ENCODE results near the gene TLCD4. TPM values are rescaled to one million over a fixed set of nuclear protein-coding genes. Genes with fewer than 3 reads are reported as not detected.

TLCD4 gene
- total and polyA plus RNA-seq, 2 of the 13 experiments (the other 11 are each of a cell fraction or from before 2014, with no cell fraction given), result 4.7 to 14.5 TPM

DNA sequence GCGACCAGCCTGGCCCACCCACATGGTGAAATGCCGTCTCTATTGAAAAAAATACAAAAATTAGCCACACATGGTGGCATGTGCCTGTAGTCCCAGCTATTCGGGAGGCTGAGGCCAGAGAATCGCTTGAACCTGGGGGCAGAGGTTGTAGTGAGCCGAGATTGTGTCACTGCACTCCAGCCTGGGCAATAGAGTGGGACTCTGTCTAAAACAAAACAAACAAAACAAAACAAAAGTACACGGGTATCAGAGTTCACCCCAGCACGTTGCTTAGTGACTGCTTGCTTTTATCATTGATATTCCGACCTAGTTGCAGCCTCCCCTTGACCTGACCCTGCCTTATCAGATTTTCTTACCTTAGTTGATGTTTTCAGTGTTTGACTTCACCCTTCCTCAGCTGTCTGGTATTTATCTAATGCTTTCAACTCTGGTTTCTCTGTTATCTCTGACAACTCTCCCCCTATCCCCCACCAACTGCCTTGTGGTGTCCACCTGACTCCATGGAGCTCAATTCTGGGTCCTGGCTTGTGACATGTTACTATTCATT, 5.1 kb downstream of the TLCD4 start (continued):
- 0 out of 2 replicates have a peak, but pooled peaks have one; percentile 45 for TF ChIP-seq ZBED4 (CRISPR knock-in tag; IDR thresholded peaks at IDR 0.05; ENCODE audit: borderline replicate concordance)
- TF ChIP-seq ZNF468 (CRISPR knock-in tag; IDR thresholded peaks at IDR 0.05), result no peak
- TF ChIP-seq SMAD3 (CRISPR knock-in tag; IDR thresholded peaks at IDR 0.05), result peak; percentile 81
- no peak for TF ChIP-seq NCOA5 (CRISPR knock-in tag; IDR thresholded peaks at IDR 0.05)
- TF ChIP-seq ZFP62 (CRISPR knock-in tag; IDR thresholded peaks at IDR 0.05), result no peak
- TF ChIP-seq, protein P1, sequence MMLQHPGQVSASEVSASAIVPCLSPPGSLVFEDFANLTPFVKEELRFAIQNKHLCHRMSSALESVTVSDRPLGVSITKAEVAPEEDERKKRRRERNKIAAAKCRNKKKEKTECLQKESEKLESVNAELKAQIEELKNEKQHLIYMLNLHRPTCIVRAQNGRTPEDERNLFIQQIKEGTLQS (CRISPR knock-in tag; IDR thresholded peaks at IDR 0.05), result 0 out of 2 replicates have a peak, but pooled peaks have one; percentile 30
- no peak for TF ChIP-seq IKZF4 (CRISPR knock-in tag; IDR thresholded peaks at IDR 0.05; ENCODE audit: borderline replicate concordance, low read depth, not compliant biosample characterization)
- TF ChIP-seq ZNF296 (CRISPR knock-in tag; conservative IDR thresholded peaks at IDR 0.05), result no peak
- TF ChIP-seq HNRNPLL (IDR thresholded peaks at IDR 0.05; ENCODE audit: low read depth, low read length, poor library complexity, severe bottlenecking), result no peak
- TF ChIP-seq ZNF292 (CRISPR knock-in tag; IDR thresholded peaks at IDR 0.05; ENCODE audit: borderline replicate concordance, low read depth), result peak; percentile 96
- TF ChIP-seq AGO1 (IDR thresholded peaks at IDR 0.05; ENCODE audit: low read depth, low read length, poor library complexity, severe bottlenecking), result no peak
- no peak for TF ChIP-seq ZSCAN22 (CRISPR knock-in tag; IDR thresholded peaks at IDR 0.05)
- no peak for TF ChIP-seq ZNF33B (CRISPR knock-in tag; IDR thresholded peaks at IDR 0.05)
- no peak for TF ChIP-seq PHB2 (IDR thresholded peaks at IDR 0.05; ENCODE audit: partially characterized antibody)
- no peak for TF ChIP-seq HNRNPK (IDR thresholded peaks at IDR 0.05; ENCODE audit: low read depth, low read length, poor library complexity, severe bottlenecking)
- peak; percentile 98 for TF ChIP-seq ZGPAT (CRISPR knock-in tag; IDR thresholded peaks at IDR 0.05)
- TF ChIP-seq, protein P2, sequence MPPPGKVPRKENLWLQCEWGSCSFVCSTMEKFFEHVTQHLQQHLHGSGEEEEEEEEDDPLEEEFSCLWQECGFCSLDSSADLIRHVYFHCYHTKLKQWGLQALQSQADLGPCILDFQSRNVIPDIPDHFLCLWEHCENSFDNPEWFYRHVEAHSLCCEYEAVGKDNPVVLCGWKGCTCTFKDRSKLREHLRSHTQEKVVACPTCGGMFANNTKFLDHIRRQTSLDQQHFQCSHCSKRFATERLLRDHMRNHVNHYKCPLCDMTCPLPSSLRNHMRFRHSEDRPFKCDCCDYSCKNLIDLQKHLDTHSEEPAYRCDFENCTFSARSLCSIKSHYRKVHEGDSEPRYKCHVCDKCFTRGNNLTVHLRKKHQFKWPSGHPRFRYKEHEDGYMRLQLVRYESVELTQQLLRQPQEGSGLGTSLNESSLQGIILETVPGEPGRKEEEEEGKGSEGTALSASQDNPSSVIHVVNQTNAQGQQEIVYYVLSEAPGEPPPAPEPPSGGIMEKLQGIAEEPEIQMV (CRISPR knock-in tag; IDR thresholded peaks at IDR 0.05; ENCODE audit: low read depth), result no peak
- TF ChIP-seq ZNF577 (CRISPR knock-in tag; IDR thresholded peaks at IDR 0.05; ENCODE audit: borderline replicate concordance, low read depth), result no peak
- 0 out of 2 replicates have a peak, but pooled peaks have one; percentile 45 for TF ChIP-seq ZNF205 (CRISPR knock-in tag; IDR thresholded peaks at IDR 0.05)
- TF ChIP-seq, protein P3, sequence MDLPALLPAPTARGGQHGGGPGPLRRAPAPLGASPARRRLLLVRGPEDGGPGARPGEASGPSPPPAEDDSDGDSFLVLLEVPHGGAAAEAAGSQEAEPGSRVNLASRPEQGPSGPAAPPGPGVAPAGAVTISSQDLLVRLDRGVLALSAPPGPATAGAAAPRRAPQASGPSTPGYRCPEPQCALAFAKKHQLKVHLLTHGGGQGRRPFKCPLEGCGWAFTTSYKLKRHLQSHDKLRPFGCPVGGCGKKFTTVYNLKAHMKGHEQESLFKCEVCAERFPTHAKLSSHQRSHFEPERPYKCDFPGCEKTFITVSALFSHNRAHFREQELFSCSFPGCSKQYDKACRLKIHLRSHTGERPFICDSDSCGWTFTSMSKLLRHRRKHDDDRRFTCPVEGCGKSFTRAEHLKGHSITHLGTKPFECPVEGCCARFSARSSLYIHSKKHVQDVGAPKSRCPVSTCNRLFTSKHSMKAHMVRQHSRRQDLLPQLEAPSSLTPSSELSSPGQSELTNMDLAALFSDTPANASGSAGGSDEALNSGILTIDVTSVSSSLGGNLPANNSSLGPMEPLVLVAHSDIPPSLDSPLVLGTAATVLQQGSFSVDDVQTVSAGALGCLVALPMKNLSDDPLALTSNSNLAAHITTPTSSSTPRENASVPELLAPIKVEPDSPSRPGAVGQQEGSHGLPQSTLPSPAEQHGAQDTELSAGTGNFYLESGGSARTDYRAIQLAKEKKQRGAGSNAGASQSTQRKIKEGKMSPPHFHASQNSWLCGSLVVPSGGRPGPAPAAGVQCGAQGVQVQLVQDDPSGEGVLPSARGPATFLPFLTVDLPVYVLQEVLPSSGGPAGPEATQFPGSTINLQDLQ (CRISPR knock-in tag; IDR thresholded peaks at IDR 0.05), result no peak
